Smooth muscle cell (in vitro differentiated cells): ENCODE data around the gene PARP16. TPM values are rescaled to one million over a fixed set of nuclear protein-coding genes. Genes with fewer than 3 reads are reported as not detected.
"Not testable (repeated sequence)": the region's sequence is repeated elsewhere in the genome, so short reads cannot be mapped to it uniquely, and the experiment has no call there.

Experiments
- DNase-seq: peaks from one replicate; lab custom pipeline; 2025; ENCODE audit not compliant: unreplicated experiment; lab: John Stamatoyannopoulos, UW
- H2AFZ ChIP-seq: fragments of 200-600 bp; sonication (generic); 2 replicates; pipeline ENCODE4 v1.6.0; 2016; ENCODE audit warnings: antibody characterized with exemption, low read depth, mild to moderate bottlenecking
- H3F3A ChIP-seq: fragments of 200-600 bp; sonication (generic); 2 replicates; pipeline ENCODE4 v1.6.0; 2017; ENCODE audit warnings: antibody characterized with exemption, low read depth
- H3K27ac ChIP-seq: fragments of 200-600 bp; sonication (generic); 2 replicates; pipeline ENCODE4 v1.5.1; 2016; ENCODE audit warnings: low read depth, mild to moderate bottlenecking
- H3K27me3 ChIP-seq: fragments of 200-600 bp; sonication (generic); 2 replicates; pipeline ENCODE4 v1.6.1; 2016; ENCODE audit warnings: low read depth, mild to moderate bottlenecking
- H3K36me3 ChIP-seq: fragments of 200-600 bp; sonication (generic); 2 replicates; pipeline ENCODE4 v1.5.1; 2016; ENCODE audit warnings: low read depth
- H3K4me1 ChIP-seq: fragments of 200-600 bp; sonication (generic); 2 replicates; pipeline ENCODE4 v1.5.1; 2016; ENCODE audit warnings: low read depth
- H3K4me2 ChIP-seq: fragments of 200-600 bp; sonication (generic); 2 replicates; pipeline ENCODE4 v1.6.0; 2016; ENCODE audit warnings: mild to moderate bottlenecking
- H3K4me3 ChIP-seq: fragments of 200-600 bp; sonication (generic); 2 replicates; pipeline ENCODE4 v1.5.1; 2016; ENCODE audit warnings: mild to moderate bottlenecking
- H3K79me2 ChIP-seq: fragments of 200-600 bp; sonication (generic); 2 replicates; pipeline ENCODE4 v1.6.0; 2016; ENCODE audit warnings: low read depth, mild to moderate bottlenecking
- H3K9ac ChIP-seq: fragments of 200-600 bp; sonication (generic); 2 replicates; pipeline ENCODE4 v1.6.0; 2016; ENCODE audit warnings: low read depth
- H3K9me3 ChIP-seq: fragments of 200-600 bp; sonication (generic); replicated peaks from 2 replicates; pipeline ENCODE4 v1.5.1; 2016; ENCODE audit warnings: low read depth
- H4K20me1 ChIP-seq: fragments of 200-600 bp; sonication (generic); 2 replicates; pipeline ENCODE4 v1.6.0; 2016; ENCODE audit warnings: low read depth
- WGBS: methylation state at CpG from one replicate; pipeline ENCODE4 v1.1.7; 2016; ENCODE audit warnings: low lambda C conversion rate; 5-methylcytosine and 5-hydroxymethylcytosine counted together
- polyA plus RNA-seq: library from polyadenylated mRNA; unstranded; fragments of >200 nt; fragmentation: Nextera tagmentation; extraction: Ambion mirVana; gene quantifications from 2 replicates; pipeline ENCODE4 v1.2.1, GENCODE V29; 2016
- total RNA-seq: library from RNA; depleted of rRNA; stranded (reverse); fragments of >200 nt; gene quantifications from 2 replicates; pipeline ENCODE4 v1.2.3, GENCODE V29; 2014
- TF ChIP-seq, protein P1 (sequence below): fragments of 200-600 bp; sonication (generic); IDR thresholded peaks from 2 replicates; pipeline ENCODE4 v1.5.1; 2017; ENCODE audit warnings: borderline replicate concordance, mild to moderate bottlenecking, antibody characterized with exemption; ENCODE audit not compliant: insufficient read depth, poor library complexity, severe bottlenecking

Gene PARP16
- total and polyA plus RNA-seq, 2 experiments from 2014 or later = 6.0 to 15.1 TPM

DNA sequence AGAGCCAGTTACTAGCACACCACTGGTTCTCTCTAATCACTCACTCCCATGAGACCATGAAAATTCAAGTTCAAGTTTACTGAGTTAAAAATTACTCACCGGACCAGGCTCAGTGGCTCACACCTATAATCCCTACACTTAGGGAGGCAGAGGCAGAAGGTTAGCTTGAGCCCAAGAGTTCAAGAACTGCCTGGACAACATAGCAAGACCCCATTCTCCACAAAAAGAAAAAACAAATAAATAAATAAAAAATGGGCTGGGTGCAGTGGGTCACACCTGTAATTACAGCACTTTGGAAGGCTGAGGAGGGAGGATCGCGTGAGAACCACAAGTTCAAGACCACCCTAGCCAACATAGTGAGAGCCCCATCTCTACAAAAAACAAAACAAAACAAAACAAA is 54.2 kb downstream of the PARP16 start:
- Histone ChIP-seq H3K79me2 (no peaks in the 10 kb centered on the region), H3K4me3 (no peak overlapping the region), H3K4me1 (no peaks in the 10 kb centered on the region), H2AFZ (no peak overlapping the region), H3K4me2 (no peak overlapping the region), H4K20me1 (no peaks in the 10 kb centered on the region), H3F3A (no peaks in the 10 kb centered on the region), H3K9ac (no peak overlapping the region), H3K36me3 (no peaks in the 10 kb centered on the region), H3K27me3 (no peaks in the 10 kb centered on the region), H3K9me3 (no peaks in the 10 kb centered on the region), H3K27ac (no peak overlapping the region)
- TF ChIP-seq, protein P1, sequence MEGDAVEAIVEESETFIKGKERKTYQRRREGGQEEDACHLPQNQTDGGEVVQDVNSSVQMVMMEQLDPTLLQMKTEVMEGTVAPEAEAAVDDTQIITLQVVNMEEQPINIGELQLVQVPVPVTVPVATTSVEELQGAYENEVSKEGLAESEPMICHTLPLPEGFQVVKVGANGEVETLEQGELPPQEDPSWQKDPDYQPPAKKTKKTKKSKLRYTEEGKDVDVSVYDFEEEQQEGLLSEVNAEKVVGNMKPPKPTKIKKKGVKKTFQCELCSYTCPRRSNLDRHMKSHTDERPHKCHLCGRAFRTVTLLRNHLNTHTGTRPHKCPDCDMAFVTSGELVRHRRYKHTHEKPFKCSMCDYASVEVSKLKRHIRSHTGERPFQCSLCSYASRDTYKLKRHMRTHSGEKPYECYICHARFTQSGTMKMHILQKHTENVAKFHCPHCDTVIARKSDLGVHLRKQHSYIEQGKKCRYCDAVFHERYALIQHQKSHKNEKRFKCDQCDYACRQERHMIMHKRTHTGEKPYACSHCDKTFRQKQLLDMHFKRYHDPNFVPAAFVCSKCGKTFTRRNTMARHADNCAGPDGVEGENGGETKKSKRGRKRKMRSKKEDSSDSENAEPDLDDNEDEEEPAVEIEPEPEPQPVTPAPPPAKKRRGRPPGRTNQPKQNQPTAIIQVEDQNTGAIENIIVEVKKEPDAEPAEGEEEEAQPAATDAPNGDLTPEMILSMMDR = no peak
- WGBS = 93% methylated on average over 3 of the region's 3 CpGs
- no peak for DNase-seq

- H3K9ac ChIP-seq = no peak overlapping the region
- H3K4me3 ChIP-seq = no peak overlapping the region
- H3K4me1 ChIP-seq = no peaks in the 10 kb centered on the region
- H3K79me2 ChIP-seq = no peaks in the 10 kb centered on the region
- no peak for DNase-seq
- H3K36me3 ChIP-seq = no peaks in the 10 kb centered on the region
- H3K4me2 ChIP-seq = no peak overlapping the region
- H3F3A ChIP-seq = no peaks in the 10 kb centered on the region
- H3K27ac ChIP-seq = no peak overlapping the region
- no peak overlapping the region for H2AFZ ChIP-seq
- H3K9me3 ChIP-seq = no peaks in the 10 kb centered on the region
- H3K27me3 ChIP-seq = no peaks in the 10 kb centered on the region
- no peaks in the 10 kb centered on the region for H4K20me1 ChIP-seq
- WGBS = 93% methylated on average over 10 of the region's 10 CpGs
- TF ChIP-seq, protein P1 = no peak
Observed at GRCh38 chr15:65231306-65231705, 55.4 kb downstream of the PARP16 start.

GRCh38 chr15:65226901-65227300 is 59.8 kb downstream of the PARP16 start:
- not testable (repeated sequence) for H3K27me3 ChIP-seq, H3K9me3 ChIP-seq, H3K79me2 ChIP-seq, H3K4me2 ChIP-seq, H3K9ac ChIP-seq, H3K4me3 ChIP-seq, H3K27ac ChIP-seq, H2AFZ ChIP-seq, H3K36me3 ChIP-seq, DNase-seq, H4K20me1 ChIP-seq, H3F3A ChIP-seq, H3K4me1 ChIP-seq
- WGBS = 40% methylated on average over 8 of the region's 10 CpGs

DNA sequence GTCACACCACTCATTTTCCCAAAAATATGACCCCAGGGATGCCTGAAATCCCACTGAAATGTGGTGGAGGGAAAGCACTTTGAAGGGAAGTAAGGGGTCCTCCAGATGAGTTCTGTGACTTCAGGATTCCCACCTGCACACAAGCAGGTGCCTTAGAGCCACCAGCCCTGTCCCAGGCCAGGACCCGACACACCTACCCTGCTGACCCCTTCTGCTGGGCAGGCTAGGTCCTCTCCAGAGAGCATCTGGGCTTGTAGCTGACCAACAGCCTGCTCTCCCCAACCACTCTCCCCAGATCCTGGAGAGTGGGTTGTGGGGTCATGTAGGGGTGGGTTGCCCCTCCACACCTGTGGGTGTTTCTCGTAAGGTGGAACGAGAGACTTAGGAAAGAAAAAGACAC is 60.5 kb downstream of the PARP16 start:
- H2AFZ ChIP-seq = no peak overlapping the region
- H3K9me3 ChIP-seq = no peaks in the 10 kb centered on the region
- no peaks in the 10 kb centered on the region for H3K4me1 ChIP-seq
- H3F3A ChIP-seq = no peaks in the 10 kb centered on the region
- no peak overlapping the region for H3K27ac ChIP-seq
- H3K4me3 ChIP-seq = no peak overlapping the region
- TF ChIP-seq, protein P1 = no peak
- H3K4me2 ChIP-seq = no peak overlapping the region
- H3K79me2 ChIP-seq = no peaks in the 10 kb centered on the region
- H3K27me3 ChIP-seq = no peaks in the 10 kb centered on the region
- no peak for DNase-seq
- H4K20me1 ChIP-seq = no peaks in the 10 kb centered on the region
- no peak overlapping the region for H3K9ac ChIP-seq
- 98% methylated on average over 3 of the region's 3 CpGs for WGBS
- H3K36me3 ChIP-seq = no peaks in the 10 kb centered on the region
